ENCODE data around the gene CSRP1.
"Not testable (repeated sequence)": the region's sequence is repeated elsewhere in the genome, so short reads cannot be mapped to it uniquely, and the experiment has no call there.

Gene CSRP1

GRCh38 chr1:201506557-201507359 is at the start of gene CSRP1:
CSRP1 (minus strand) TSS chr1:201507123; CDS start chr1:201496303, 10,820 bp downstream.
- Histone ChIP-seq H3K4me1 (peaks cover 29% of the 10 kb centered on the region), H3K4me3 (peak within 1 kb of the TSS; percentile 35), H3K36me3 (replicated peaks) (no peaks in the 10 kb centered on the region), H3K9me3 (no peaks in the 10 kb centered on the region), H3K27me3 (ENCODE audit: low read depth) (no peaks in the 10 kb centered on the region)
- peak; percentile 34 to 72 for DNase-seq (ENCODE audit: low spot score in 2 of 2)
- in situ Hi-C loops (cut with MboI; ENCODE audit: low sequenced_read_pairs), result no loop called here

DNA sequence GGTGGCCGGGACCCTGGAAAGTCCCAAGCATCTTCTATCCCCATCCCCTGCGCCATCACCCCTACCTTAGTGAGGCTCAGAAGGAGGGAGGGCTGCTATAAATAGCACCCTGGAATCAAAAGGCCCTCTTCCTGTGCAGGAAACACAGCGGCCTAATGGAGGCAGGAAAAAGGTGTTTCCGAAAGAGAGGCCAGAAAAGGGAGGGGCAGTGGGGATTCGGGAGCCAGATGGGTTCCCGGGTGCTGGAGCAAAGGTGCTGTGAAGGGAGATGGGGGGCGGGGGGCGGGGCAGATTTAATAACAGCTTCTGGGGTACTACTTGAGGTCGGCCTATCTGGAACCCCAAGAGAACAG is 48.6 kb upstream of the CSRP1 start:
- Histone ChIP-seq H3K4me3 (no peak overlapping the region), H3K36me3 (replicated peaks) (no peaks in the 10 kb centered on the region), H3K27me3 (ENCODE audit: low read depth) (no peaks in the 10 kb centered on the region), H3K9me3 (no peaks in the 10 kb centered on the region), H3K4me1 (peaks cover 3% of the 10 kb centered on the region; the same call in 1 of the 2 replicates)
- no peak for DNase-seq (ENCODE audit: low spot score in 2 of 2)
- in situ Hi-C loops (cut with MboI; ENCODE audit: low sequenced_read_pairs), result loop anchor here (5.0 kb wide), 1 partner anchor 152 kb away; no protein-coding TSS in a partner anchor

GRCh38 chr1:201554789-201555592 is 48.1 kb upstream of the CSRP1 start:
- no peak for DNase-seq (ENCODE audit: low spot score in 2 of 2)
- Histone ChIP-seq H3K27me3 (ENCODE audit: low read depth) (no peaks in the 10 kb centered on the region), H3K36me3 (replicated peaks) (no peaks in the 10 kb centered on the region), H3K4me1 (peaks cover 3% of the 10 kb centered on the region; the same call in 1 of the 2 replicates), H3K9me3 (no peaks in the 10 kb centered on the region), H3K4me3 (no peak overlapping the region)
- in situ Hi-C loops (cut with MboI; ENCODE audit: low sequenced_read_pairs), result loop anchor here (5.0 kb wide), 1 partner anchor 152 kb away; no protein-coding TSS in a partner anchor

DNA sequence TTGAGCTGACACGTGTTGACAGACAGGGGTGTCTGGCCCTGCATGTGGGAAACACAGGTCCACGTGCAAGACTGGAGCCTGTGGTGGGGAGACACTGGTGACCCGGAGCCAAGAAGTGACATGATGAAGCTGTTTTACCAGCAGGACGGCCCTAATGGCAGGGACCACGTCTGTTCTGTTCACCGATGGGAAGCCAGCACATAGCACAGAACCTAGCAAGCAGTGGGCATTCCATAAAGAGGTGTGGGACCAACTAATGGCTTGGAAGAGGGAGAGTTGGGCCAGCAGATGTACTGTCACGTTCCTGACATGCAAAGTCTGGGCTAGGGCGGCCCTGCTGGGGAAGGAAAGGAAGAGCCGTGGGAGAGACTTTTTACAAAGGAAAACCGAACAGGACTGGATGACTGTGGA is 47.3 kb upstream of the CSRP1 start:
- Histone ChIP-seq H3K27me3 (ENCODE audit: low read depth) (no peaks in the 10 kb centered on the region), H3K4me3 (no peak overlapping the region), H3K4me1 (no peaks in the 10 kb centered on the region), H3K9me3 (no peaks in the 10 kb centered on the region), H3K36me3 (replicated peaks) (no peaks in the 10 kb centered on the region)
- in situ Hi-C loops (cut with MboI; ENCODE audit: low sequenced_read_pairs), result no loop called here
- no peak for DNase-seq (ENCODE audit: low spot score in 2 of 2)

DNA sequence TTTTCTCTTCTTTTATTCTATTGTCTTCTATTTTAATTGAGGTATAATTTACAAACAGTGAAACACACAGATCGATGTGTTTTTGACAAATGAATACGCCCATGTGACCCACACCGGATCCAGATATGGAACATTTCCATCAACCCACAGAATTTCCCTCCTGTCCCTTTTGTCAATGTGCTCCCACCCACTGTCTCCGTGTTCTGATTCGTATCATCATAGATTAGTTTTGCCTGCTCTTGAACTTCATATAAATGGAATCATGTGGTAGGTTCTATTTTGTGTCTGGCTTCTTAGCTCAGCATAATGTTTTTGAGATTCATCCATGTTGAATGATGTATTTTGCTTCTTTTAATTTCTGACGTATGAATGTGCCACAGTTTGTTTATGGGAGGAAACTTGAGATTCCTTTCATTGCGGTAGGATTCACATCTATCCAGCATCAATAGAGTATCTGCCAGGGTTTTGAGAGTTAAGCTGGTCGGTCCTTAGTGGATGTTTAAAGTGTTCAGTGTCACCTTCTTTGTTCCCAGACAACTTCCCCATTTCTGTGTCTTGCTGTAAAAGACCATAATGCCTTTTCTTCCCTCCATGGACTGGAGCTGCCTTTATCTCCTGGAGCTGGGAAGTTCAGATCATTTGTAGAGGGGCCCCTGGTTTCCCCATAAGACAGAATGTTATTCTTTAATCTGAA is 46.7 kb upstream of the CSRP1 start:
- H3K36me3 ChIP-seq (replicated peaks), result no peaks in the 10 kb centered on the region
- H3K4me1 ChIP-seq, result no peaks in the 10 kb centered on the region
- no peaks in the 10 kb centered on the region for H3K9me3 ChIP-seq
- no peaks in the 10 kb centered on the region; the same call in 1 of the 2 replicates for H3K27me3 ChIP-seq (ENCODE audit: low read depth)
- in situ Hi-C loops (cut with MboI; ENCODE audit: low sequenced_read_pairs), result no loop called here
- no peak for DNase-seq (ENCODE audit: low spot score in 2 of 2)
- H3K4me3 ChIP-seq, result no peak overlapping the region

- no peaks in the 10 kb centered on the region for H3K9me3 ChIP-seq
- no peaks in the 10 kb centered on the region; the same call in 1 of the 2 replicates for H3K27me3 ChIP-seq (ENCODE audit: low read depth)
- no peaks in the 10 kb centered on the region for H3K36me3 ChIP-seq (replicated peaks)
- no peak overlapping the region for H3K4me3 ChIP-seq
- in situ Hi-C loops (cut with MboI; ENCODE audit: low sequenced_read_pairs), result no loop called here
- H3K4me1 ChIP-seq, result no peaks in the 10 kb centered on the region
- DNase-seq (ENCODE audit: low spot score in 2 of 2), result no peak
These were observed 46.0 kb upstream of the CSRP1 start for GRCh38 chr1:201552941-201553351.

GRCh38 chr1:201551877-201552731 is 45.2 kb upstream of the CSRP1 start:
- Histone ChIP-seq H3K4me1 (no peaks in the 10 kb centered on the region), H3K4me3 (no peak overlapping the region), H3K36me3 (replicated peaks) (no peaks in the 10 kb centered on the region), H3K9me3 (no peaks in the 10 kb centered on the region), H3K27me3 (ENCODE audit: low read depth) (no peaks in the 10 kb centered on the region; the same call in 1 of the 2 replicates)
- in situ Hi-C loops (cut with MboI; ENCODE audit: low sequenced_read_pairs), result no loop called here
- no peak for DNase-seq (ENCODE audit: low spot score in 2 of 2)

GRCh38 chr1:201551096-201551495 is 44.2 kb upstream of the CSRP1 start:
- DNase-seq (ENCODE audit: low spot score in 2 of 2), result no peak
- H3K27me3 ChIP-seq (ENCODE audit: low read depth), result no peaks in the 10 kb centered on the region; the same call in 1 of the 2 replicates
- H3K36me3 ChIP-seq (replicated peaks), result no peaks in the 10 kb centered on the region
- H3K4me1 ChIP-seq, result no peaks in the 10 kb centered on the region
- in situ Hi-C loops (cut with MboI; ENCODE audit: low sequenced_read_pairs), result no loop called here
- H3K4me3 ChIP-seq, result no peak overlapping the region
- H3K9me3 ChIP-seq, result no peaks in the 10 kb centered on the region

DNA sequence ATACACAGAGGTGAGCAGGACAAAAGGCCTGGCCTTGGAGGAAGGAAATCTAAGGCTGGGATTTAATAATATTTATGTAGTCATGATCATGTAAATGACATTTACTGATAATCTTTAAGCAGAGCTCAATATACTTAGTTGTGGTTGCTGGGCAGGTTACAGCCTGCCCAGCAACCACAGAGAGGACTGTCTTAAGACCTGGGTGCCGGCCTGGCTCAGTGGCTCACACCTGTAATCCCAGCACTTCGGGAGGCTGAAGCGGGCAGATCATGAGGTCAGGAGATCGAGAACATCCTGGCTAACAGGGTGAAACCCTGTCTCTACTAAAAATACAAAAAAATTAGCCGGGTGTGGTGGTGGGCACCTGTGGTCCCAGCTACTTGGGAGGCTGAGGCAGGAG is 42.6 kb upstream of the CSRP1 start:
- H3K9me3 ChIP-seq; H3K36me3 ChIP-seq (replicated peaks); H3K4me1 ChIP-seq; H3K4me3 ChIP-seq; DNase-seq (ENCODE audit: low spot score in 2 of 2); in situ Hi-C loops (cut with MboI; ENCODE audit: low sequenced_read_pairs); H3K27me3 ChIP-seq (ENCODE audit: low read depth): not testable (repeated sequence)

DNA sequence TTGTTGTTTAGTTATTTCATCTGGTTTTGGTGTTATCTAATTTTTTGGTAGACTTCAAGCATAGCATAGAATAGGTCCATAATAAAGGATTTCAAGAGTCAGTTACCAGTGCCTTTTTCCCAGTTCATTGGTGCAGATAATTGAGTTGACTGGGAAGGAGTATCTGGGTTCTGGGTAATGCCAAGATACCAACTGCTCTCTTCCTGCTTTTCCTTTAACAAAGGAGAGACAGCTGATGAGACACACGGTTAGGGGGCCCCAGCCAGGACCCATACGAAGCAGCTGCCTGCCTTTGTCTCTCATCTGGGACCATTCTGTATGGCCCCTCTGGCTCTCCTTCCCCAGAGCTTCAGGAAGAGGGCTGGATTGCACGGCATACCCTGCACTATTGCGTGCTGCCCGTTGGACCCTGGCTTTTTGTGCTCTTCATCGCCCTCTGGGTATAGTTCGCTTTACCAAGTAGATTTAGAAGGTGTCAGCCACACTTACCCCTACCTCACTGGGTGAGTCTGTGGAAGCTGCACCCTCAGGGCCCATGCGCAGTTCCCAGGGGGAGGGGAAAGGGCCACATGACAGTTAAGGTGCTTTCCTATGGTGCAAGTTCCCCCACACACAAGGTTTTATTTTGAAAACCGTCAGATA is 39.0 kb upstream of the CSRP1 start:
- Histone ChIP-seq H3K4me1 (no peaks in the 10 kb centered on the region), H3K9me3 (no peaks in the 10 kb centered on the region), H3K4me3 (no peak overlapping the region), H3K36me3 (replicated peaks) (no peaks in the 10 kb centered on the region), H3K27me3 (ENCODE audit: low read depth) (no peaks in the 10 kb centered on the region; the same call in 1 of the 2 replicates)
- in situ Hi-C loops (cut with MboI; ENCODE audit: low sequenced_read_pairs), result no loop called here
- DNase-seq (ENCODE audit: low spot score in 2 of 2), result no peak

DNA sequence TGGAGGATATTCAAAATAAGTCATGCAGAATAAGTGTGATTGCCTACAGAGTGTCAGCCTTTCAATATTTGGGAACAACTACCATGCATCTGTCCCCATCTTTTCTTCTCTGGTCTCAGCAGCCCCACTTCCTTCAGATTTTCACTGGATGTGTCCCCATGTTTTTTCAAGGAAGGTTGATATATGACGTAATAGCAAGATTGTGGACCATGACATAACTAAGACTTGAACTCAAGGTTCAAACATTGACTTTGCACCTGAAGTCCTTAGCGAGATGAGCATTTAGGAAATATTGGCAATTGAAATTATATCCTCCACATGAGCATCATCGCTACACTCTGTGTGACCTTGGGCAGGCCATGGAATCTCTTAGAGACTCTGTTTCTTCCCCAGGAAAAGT is 37.8 kb upstream of the CSRP1 start:
- no peak for DNase-seq (ENCODE audit: low spot score in 2 of 2)
- peaks cover 8% of the 10 kb centered on the region for H3K27me3 ChIP-seq (ENCODE audit: low read depth)
- no peak overlapping the region for H3K4me3 ChIP-seq
- H3K36me3 ChIP-seq (replicated peaks), result no peaks in the 10 kb centered on the region
- in situ Hi-C loops (cut with MboI; ENCODE audit: low sequenced_read_pairs), result no loop called here
- no peaks in the 10 kb centered on the region for H3K9me3 ChIP-seq
- 0 out of 2 replicates have a peak, but pooled peaks cover 6% of the 10 kb centered on the region for H3K4me1 ChIP-seq

DNA sequence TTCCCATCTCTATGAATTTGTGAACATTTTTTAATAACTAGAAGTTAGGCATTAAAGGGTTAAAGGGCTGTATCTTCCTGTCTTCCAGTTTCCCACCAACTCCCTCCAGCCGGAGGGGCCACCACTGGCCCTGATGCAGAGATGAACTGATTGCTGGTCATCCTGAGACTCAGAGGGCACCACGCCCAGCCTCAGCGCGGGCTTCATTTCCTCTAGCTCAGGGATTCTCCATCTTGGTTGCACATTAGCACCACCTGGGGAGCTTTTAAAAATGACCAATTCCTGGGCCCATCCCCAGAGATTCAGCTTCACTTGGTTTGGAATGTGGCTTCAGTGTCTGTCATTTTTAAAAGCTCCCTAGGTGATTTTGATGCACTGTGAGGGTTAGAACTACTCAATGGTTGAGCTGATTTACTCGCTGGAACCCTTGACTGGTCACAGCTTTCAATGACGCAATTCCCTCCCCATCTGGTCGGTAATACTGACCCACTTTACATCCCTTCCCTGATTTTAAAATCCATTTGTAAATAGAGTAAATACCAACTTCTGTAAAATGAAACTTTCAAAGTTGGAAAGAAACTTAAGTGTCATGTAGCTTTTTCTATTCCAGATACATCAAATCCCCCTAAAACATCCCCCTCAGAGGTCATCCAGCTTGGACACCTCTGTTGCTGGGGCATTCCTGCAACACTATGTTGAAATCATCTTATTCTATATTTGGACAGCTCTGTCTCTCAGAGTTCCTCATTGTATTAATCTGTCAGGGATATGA is 37.1 kb upstream of the CSRP1 start:
- no peak for DNase-seq (ENCODE audit: low spot score in 2 of 2)
- Histone ChIP-seq H3K4me1 (0 out of 2 replicates have a peak, but pooled peaks cover 6% of the 10 kb centered on the region), H3K27me3 (ENCODE audit: low read depth) (peaks cover 12% of the 10 kb centered on the region), H3K4me3 (no peak overlapping the region), H3K36me3 (replicated peaks) (no peaks in the 10 kb centered on the region), H3K9me3 (no peaks in the 10 kb centered on the region)
- in situ Hi-C loops (cut with MboI; ENCODE audit: low sequenced_read_pairs), result no loop called here

Measured in HAP-1 (cell line).